ENCODE results near the gene STARD13. TPM values are rescaled to one million over a fixed set of nuclear protein-coding genes. Genes with fewer than 3 reads are reported as not detected.

Gene STARD13
- total RNA-seq, 1 experiment from 2014 or later: 26.6 TPM

GRCh38 chr13:33145667-33146066, 139.9 kb downstream of the STARD13 start:
- CTCF ChIA-PET: interaction anchor here (0.7 kb wide), 1 partner anchor 326 kb away, joined by 5 read pairs; no protein-coding TSS in a partner anchor
- Histone ChIP-seq H3K27ac (ENCODE audit: low read length) (no peak overlapping the region), H3K79me2 (ENCODE audit: low read length) (no peaks in the 10 kb centered on the region), H3K4me2 (ENCODE audit: low read length) (no peak overlapping the region), H4K20me1 (ENCODE audit: low read length) (no peaks in the 10 kb centered on the region), H3K36me3 (ENCODE audit: low read depth, low read length) (no peaks in the 10 kb centered on the region), H3K4me3 (ENCODE audit: low read length) (no peak overlapping the region), H3K9ac (ENCODE audit: low read length) (no peak overlapping the region), H3K27me3 (ENCODE audit: low read length) (no peaks in the 10 kb centered on the region), H3K4me1 (ENCODE audit: insufficient read depth, low read length) (no peaks in the 10 kb centered on the region), H3K9me3 (ENCODE audit: low read length) (no peaks in the 10 kb centered on the region), H2AFZ (ENCODE audit: low read length) (no peak overlapping the region), H3K9me2 (replicated peaks; ENCODE audit: low read length) (no peaks in the 10 kb centered on the region), H3F3A (ENCODE audit: low read length, unreplicated experiment) (no peaks in the 10 kb centered on the region)
- BruUV-seq (replicated peaks): no TSS peak
- DNase-seq (no peak), ATAC-seq (no peak)
- POLR2A ChIA-PET (ENCODE audit: unreplicated experiment): no interaction called here
- intact Hi-C loops (cut with micrococcal nuclease): no loop called here
- TF ChIP-seq CTCF (conservative IDR thresholded peaks at IDR 0.05; ENCODE audit: low read depth, low read length): no peak
- no peak for TF ChIP-seq EZH2 (IDR thresholded peaks at IDR 0.05; ENCODE audit: low read length, unreplicated experiment)
- no peak for TF ChIP-seq EZH2phosphoT487 (IDR thresholded peaks at IDR 0.05; ENCODE audit: borderline replicate concordance, low read length)

- no peak for TF ChIP-seq EZH2phosphoT487 (IDR thresholded peaks at IDR 0.05; ENCODE audit: borderline replicate concordance, low read length)
- no peak for TF ChIP-seq CTCF (conservative IDR thresholded peaks at IDR 0.05; ENCODE audit: low read depth, low read length)
- no peak for TF ChIP-seq EZH2 (IDR thresholded peaks at IDR 0.05; ENCODE audit: low read length, unreplicated experiment)
- Histone ChIP-seq H3K36me3 (ENCODE audit: low read depth, low read length) (no peaks in the 10 kb centered on the region), H3K4me1 (ENCODE audit: insufficient read depth, low read length) (no peaks in the 10 kb centered on the region), H4K20me1 (ENCODE audit: low read length) (no peaks in the 10 kb centered on the region), H3K27ac (ENCODE audit: low read length) (no peak overlapping the region), H2AFZ (ENCODE audit: low read length) (no peak overlapping the region), H3K4me3 (ENCODE audit: low read length) (no peak overlapping the region), H3K9ac (ENCODE audit: low read length) (no peak overlapping the region), H3K9me3 (ENCODE audit: low read length) (no peaks in the 10 kb centered on the region), H3F3A (ENCODE audit: low read length, unreplicated experiment) (no peaks in the 10 kb centered on the region), H3K27me3 (ENCODE audit: low read length) (no peaks in the 10 kb centered on the region), H3K79me2 (ENCODE audit: low read length) (no peaks in the 10 kb centered on the region), H3K4me2 (ENCODE audit: low read length) (no peak overlapping the region), H3K9me2 (replicated peaks; ENCODE audit: low read length) (no peaks in the 10 kb centered on the region)
- DNase-seq (no peak), ATAC-seq (no peak)
- BruUV-seq (replicated peaks): no TSS peak
- ChIA-PET CTCF (no interaction called here), POLR2A (ENCODE audit: unreplicated experiment) (no interaction called here)
- intact Hi-C loops (cut with micrococcal nuclease): no loop called here
Observed at GRCh38 chr13:33144358-33144784, 141.2 kb downstream of the STARD13 start.

- H3K4me2 ChIP-seq (ENCODE audit: low read length): no peak overlapping the region
- H3K27me3 ChIP-seq (ENCODE audit: low read length): no peaks in the 10 kb centered on the region
- BruUV-seq (replicated peaks): no TSS peak
- H3K4me1 ChIP-seq (ENCODE audit: insufficient read depth, low read length): no peaks in the 10 kb centered on the region
- no peak overlapping the region for H3K4me3 ChIP-seq (ENCODE audit: low read length)
- no peak overlapping the region for H2AFZ ChIP-seq (ENCODE audit: low read length)
- no peaks in the 10 kb centered on the region for H3K9me3 ChIP-seq (ENCODE audit: low read length)
- ATAC-seq (no peak), DNase-seq (no peak)
- H3K9me2 ChIP-seq (replicated peaks; ENCODE audit: low read length): no peaks in the 10 kb centered on the region
- intact Hi-C loops (cut with micrococcal nuclease): no loop called here
- no peaks in the 10 kb centered on the region for H3F3A ChIP-seq (ENCODE audit: low read length, unreplicated experiment)
- H3K36me3 ChIP-seq (ENCODE audit: low read depth, low read length): peaks cover 9% of the 10 kb centered on the region
- POLR2A ChIA-PET (ENCODE audit: unreplicated experiment): no interaction called here
- no peaks in the 10 kb centered on the region for H4K20me1 ChIP-seq (ENCODE audit: low read length)
- CTCF ChIA-PET: no interaction called here
- H3K27ac ChIP-seq (ENCODE audit: low read length): no peak overlapping the region
- H3K9ac ChIP-seq (ENCODE audit: low read length): no peak overlapping the region
- H3K79me2 ChIP-seq (ENCODE audit: low read length): no peaks in the 10 kb centered on the region
- TF ChIP-seq CTCF (conservative IDR thresholded peaks at IDR 0.05; ENCODE audit: low read depth, low read length) (no peak), EZH2phosphoT487 (IDR thresholded peaks at IDR 0.05; ENCODE audit: borderline replicate concordance, low read length) (no peak), EZH2 (IDR thresholded peaks at IDR 0.05; ENCODE audit: low read length, unreplicated experiment) (no peak)
Observed at GRCh38 chr13:33139780-33140535, 145.6 kb downstream of the STARD13 start.
